GM13976 (cell line): ENCODE data around the gene METTL16.

Experiments
- DNase-seq: peaks from one replicate; pipeline ENCODE4 v3.0.0; 2012; ENCODE audit warnings: low spot score
- CTCF ChIP-seq: IDR thresholded peaks from 2 replicates; pipeline ENCODE4 v1.5.1; 2012; ENCODE audit warnings: borderline replicate concordance, mild to moderate bottlenecking; ENCODE audit not compliant: insufficient read depth; ENCODE audit errors: extremely low read depth, missing control alignments, control extremely low read depth
- in situ Hi-C: fragments of 300-500 bp; cut with MboI; formaldehyde crosslinking; loops from one replicate; pipeline ENCODE4 v1.12.0; 2022; ENCODE audit warnings: low sequenced_read_pairs, mixed read lengths, inconsistent platforms; ENCODE audit not compliant: unreplicated experiment

Gene METTL16

GRCh38 chr17:2483084-2483483, 28.6 kb downstream of the METTL16 start:
- DNase-seq: no peak
- no peak for TF ChIP-seq CTCF
- in situ Hi-C loops: no loop called here

- in situ Hi-C loops: no loop called here
- TF ChIP-seq CTCF: no peak
- DNase-seq: no peak
Measured at GRCh38 chr17:2482218-2482617, 29.5 kb downstream of the METTL16 start.

GRCh38 chr17:2481760-2482159, 29.9 kb downstream of the METTL16 start:
- in situ Hi-C loops: no loop called here
- DNase-seq: no peak
- TF ChIP-seq CTCF: no peak

- in situ Hi-C loops: no loop called here
- DNase-seq: no peak
Measured at GRCh38 chr17:2478458-2478857, 33.2 kb downstream of the METTL16 start.

GRCh38 chr17:2475056-2475455, 36.6 kb downstream of the METTL16 start:
- no peak for TF ChIP-seq CTCF
- in situ Hi-C loops: no loop called here
- no peak for DNase-seq

More at GRCh38 chr17:2478458-2478857, 33.2 kb downstream of the METTL16 start:
- no peak for TF ChIP-seq CTCF

- in situ Hi-C loops: no loop called here
Measured at GRCh38 chr17:2474371-2474770, 37.3 kb downstream of the METTL16 start.

More at GRCh38 chr17:2474371-2474770, 37.3 kb downstream of the METTL16 start:
- DNase-seq: no peak
- TF ChIP-seq CTCF: no peak
